GM15510 (cell line): ENCODE data around the gene C10orf90.

Experiments
- POLR2A ChIP-seq: IDR thresholded peaks from 3 replicates; pipeline ENCODE4 v1.6.1; 2011; ENCODE audit warnings: borderline replicate concordance; ENCODE audit not compliant: insufficient read length; ENCODE audit errors: extremely low read depth

C10orf90 gene

DNA sequence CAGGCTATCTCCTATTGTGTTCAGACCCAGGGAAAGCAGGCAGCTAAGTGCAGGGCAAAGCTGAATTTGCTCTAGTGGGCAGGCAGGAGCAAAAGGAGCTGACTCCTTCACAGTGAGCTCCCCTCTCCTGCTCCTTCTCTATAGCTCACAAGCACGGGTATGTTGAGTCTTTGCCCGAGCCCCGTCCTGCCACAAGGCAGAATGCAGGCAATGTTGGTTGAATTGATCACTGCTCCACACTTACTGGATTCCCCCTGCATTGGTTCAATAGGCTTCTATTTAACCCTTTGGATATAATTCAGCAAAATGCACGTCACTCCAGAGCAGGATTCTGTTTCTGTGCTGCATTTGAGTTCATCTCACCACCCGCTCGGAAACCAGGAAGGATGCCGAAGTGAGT is 16.2 kb upstream of the C10orf90 start:
- TF ChIP-seq POLR2A: no peak

DNA sequence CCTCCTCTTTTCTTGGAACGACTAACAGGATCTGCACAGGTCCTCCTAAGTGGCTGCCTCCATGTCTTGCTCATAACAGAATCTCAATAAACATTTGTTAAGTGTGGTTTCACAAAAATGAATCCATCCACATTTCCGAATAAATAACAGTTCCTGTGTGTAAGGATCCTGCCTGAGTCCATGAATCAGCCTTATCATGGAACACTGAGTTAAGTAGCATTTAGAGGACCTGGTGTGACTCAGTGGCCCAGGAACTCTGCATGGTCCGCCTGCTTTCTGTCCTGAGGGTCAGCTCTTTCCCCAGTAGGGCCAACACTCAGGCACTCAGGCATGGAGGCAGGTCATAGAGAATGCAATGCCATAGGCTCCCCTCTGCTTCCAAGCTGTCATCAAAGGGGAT is 15.8 kb upstream of the C10orf90 start:
- TF ChIP-seq POLR2A: no peak

DNA sequence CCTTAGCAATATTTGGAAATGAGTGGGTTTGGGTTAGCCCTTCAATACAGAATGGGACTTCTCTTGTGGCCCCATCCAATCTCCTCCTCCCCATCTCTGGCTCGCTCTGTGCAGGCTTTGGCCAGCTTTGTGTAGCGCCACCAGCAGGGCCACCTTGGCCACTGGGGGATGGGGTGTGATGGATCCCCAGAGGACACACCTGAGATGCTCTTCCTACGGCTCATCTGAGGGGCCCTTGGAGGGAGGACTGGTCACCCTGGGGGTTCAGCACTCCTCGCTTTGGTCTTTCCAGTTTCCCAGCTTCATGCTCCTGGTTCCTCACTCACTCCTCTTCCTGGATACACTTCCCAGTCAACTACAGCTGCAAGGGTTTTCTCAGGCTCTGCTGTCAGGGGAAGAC is 15.3 kb upstream of the C10orf90 start:
- no peak for TF ChIP-seq POLR2A

DNA sequence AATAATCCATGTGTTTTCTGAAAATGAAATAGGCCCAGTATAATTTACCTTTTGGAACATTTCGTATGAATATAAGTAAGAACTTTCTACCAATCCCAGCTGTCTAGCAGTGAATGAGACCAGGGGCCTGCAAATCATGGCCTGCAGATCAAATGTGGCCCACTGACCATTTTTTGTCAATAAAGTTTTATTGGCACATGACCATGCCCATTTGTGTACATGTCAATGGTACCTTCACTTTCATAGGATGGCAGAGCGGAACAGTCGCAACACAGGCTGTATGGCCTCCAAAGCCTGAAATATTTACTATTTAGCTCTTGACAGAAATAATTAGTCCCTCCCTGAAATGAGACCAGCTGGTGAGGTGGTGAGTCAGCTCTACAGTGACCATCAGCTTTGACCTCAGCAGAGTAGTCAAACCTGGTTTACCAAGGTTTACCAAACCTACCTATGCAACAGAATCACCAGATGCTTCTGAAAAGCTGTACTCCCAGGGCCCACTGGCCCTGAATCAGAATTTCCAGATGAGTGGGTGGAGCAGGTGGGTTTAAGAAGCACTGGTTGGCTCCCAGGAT is 13.8 kb upstream of the C10orf90 start:
- no peak for TF ChIP-seq POLR2A

DNA sequence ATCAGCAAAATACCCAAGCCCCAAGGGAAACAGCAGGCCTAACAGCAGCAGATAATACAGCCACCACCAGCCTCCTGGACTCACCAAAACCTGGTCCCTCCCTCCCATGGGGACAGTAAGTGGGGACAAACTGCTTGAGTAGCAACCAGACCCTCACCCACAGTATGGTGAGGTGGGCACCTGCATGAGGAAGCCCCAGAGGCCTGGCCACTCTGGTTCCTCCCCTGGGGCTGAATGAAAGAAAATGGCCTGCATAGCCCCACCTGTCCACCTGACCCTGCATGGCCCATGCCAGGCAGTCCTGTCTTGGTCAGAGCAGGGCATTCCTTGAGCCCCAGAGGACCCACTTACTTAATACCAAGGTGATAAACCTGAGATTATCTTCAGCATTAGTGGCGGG is 13.0 kb upstream of the C10orf90 start:
- TF ChIP-seq POLR2A: no peak

DNA sequence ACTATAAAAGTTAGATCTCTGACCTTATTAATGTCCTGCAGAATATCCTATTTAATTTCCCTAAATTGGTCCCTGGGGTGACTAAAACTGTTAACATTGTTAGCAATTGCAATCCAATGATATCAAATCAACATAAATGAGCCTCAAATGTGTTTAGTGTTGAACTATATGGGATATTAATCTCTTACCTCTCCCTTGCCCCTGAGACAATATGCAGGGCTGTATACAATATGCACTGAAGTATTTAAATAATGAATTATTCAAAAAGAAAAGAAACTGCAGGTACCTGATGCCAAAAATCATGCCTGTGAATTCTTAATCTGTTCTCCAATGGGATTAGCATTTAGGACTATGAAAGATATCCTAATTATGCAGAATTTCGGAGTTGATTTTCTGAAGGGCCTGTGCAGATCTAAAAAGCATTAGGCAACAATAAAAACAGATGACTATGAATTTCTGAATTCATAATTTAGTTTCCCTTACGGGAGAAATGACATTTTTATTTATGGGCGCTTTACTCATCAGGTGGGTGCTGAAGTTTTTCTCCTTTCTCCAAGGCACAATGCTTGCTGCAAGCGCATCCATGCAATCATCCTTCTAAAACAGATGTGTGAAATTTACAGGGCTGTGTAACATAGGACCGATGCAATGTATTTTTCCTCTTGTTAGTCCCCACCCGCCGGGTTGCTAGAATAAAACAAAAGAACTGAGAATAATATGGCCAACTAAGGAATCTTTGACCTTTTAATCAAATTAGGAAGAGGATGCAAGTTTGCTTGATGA is 5.4 kb upstream of the C10orf90 start:
- no peak for TF ChIP-seq POLR2A

DNA sequence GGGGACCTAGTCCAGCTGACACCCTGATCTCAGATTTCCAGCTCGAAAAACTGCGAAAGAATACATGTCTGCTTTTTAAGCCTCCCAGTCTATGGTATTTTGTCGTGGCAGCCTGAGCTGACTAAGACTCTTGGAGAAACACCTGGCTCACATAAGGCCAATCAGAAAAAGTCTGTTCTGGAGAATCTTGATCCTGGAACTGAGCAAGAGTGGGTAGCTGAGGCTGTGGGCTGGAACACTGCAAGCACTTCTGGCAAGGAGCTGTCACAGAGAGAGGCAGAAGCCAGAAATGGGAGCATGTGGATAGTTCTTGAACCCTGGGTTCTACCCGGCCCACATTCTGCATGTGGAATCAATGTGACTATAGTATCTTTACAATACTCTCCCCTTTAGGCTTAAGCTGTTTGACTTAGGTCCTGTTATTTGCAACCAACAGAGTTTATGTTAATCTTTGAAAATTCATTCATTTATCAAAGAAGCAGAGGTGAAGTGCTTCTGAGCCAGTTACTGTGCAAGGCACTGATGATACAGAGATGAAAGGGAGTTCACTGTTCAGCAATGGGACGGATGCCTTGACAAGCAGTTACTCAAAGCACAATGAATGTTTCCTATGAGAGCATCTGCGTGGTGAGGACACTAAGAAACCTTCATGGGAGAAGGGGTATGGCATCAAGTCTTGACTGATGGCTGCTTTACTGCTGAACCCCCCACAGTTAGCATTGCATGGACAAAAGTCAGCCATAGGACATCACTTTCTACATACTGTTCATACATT is 4.4 kb upstream of the C10orf90 start:
- no peak for TF ChIP-seq POLR2A

DNA sequence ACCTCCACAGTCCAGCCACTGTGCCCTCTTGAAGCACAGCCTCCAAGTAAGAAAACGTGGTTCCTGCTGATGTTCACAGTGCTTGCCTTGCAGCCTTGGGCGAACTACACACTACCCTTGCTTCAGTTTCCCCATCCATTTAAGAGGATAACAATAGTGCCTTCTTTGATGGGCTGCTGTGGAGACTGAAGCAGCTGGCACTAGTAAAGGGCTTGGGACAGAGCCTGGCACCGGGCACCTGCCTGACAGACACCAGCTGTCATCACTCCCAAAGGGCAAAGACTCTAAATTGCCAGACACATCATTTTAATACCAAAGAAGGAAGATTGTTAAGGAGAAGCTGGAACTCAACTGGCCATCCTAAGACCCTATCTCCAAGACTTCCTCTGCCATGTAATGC is 3.1 kb upstream of the C10orf90 start:
- no peak for TF ChIP-seq POLR2A

DNA sequence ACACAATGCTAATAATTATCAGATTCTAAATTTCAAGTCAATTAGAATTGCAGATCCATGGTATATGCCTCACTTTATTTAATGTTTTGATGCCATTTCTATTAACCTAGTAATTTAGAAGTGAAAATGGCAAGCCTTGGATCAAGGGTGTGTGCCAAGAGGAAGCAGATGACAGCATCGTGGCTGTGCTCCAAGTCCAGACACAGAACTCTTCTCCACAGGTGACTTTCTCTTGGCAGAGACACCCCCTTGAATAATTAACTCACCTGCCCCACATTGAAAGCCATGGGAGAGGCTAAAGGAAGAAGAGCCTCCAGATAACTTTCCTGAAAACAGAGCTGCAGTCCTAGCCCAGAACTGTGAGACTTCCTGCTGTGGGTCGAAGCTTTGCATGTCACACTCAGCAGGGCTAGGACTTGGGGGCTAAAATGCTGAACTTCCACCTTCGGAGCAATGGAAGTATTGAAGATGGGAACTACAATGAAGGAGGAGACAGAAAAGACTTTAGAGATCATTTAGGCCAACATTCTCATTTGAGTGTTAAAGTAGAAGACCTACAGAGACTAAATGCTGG is 996 bp upstream of the C10orf90 start:
- no peak for TF ChIP-seq POLR2A

DNA sequence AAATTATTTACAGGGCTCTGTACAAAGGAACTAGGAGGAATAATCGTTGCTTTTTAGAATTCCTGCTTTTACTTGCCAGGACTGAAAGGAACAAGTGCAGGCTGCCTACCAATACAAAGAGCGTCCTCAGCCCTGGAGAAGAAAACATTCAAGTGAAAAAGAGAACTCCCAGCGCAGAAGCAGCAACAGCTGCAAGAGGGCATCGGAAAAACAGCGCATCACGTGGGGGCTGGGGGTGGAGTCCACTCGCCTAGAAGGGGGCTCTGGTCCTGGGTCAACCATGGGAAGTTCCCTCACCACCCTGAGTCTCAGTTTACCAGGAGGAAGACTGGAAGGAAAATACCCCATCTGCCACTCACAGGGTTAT is 385 bp upstream of the C10orf90 start:
- TF ChIP-seq POLR2A: no peak

DNA sequence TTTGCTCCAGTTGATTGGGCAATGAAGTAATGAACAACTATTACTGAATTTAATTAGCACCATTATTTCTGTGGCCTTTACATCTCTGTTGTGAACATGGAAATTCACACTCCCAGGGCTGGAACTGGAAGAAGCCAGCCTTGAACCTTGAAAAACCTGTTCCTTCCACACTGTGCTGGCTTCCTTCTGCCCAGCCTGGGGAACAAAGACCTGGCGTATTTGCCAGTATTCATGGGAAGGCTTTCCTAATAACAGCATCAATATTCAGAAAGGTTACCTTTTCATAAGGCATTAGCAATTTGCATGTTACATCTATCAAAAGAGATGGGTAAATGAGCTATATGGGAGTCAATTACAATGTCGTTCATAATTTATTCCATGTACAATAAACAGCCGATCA is 1.3 kb downstream of the C10orf90 start:
- no peak for TF ChIP-seq POLR2A

DNA sequence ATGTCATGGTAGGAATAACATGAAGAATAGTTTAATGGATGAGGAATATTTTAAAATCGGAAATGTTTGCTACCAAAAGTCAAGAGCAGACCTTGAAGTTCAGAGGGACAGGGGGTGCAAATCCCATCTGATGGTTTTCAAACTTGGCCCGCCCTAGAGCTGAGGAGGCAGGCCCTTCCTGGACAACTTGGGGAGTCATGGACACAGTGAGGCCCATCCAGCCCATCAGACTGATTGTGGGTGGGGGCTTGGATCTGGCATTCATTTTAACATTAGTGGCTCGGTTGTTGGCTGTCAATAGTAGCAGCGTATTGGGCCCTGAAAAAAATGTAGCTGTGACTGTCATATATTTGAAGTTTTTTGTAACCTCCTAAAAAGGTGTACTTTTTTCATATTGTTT is 2.0 kb downstream of the C10orf90 start:
- TF ChIP-seq POLR2A: no peak

DNA sequence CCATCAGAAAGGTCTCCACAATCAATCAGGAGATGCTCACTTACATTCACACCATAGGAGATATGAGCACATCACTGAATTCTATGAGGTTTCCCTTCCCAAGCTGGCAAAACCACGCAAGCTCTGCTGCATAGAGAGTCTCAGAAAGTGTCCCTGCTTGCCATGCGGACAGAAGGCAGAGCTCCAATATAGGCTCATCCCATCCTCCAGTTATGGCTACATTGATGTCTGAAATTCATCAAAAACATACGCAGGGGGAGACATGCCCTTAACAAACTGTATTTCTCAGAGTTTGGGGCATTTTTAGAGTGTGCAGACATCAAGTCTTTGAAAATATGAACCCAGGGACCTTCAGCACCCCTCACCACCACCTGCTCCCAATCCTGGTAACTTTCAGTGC is 2.9 kb downstream of the C10orf90 start:
- no peak for TF ChIP-seq POLR2A

DNA sequence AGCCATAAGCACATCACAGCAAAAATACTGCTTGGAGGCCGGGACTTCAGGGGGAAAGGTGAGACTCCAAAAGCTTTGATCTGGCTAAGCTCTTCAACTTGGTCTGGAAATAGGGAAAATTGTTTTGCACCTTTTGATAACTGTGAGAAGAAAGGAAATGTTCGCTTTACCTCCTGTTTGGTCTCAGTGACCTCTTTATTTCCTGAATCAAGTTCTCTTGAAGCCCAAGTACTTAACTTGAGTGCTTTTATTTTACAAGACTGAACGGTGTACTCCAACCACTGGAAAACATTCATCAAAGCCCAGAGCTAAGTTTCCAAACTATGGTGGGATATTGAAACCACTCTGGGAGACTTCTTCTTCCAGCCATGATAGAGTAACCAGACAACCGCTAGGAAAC is 5.3 kb downstream of the C10orf90 start:
- no peak for TF ChIP-seq POLR2A

DNA sequence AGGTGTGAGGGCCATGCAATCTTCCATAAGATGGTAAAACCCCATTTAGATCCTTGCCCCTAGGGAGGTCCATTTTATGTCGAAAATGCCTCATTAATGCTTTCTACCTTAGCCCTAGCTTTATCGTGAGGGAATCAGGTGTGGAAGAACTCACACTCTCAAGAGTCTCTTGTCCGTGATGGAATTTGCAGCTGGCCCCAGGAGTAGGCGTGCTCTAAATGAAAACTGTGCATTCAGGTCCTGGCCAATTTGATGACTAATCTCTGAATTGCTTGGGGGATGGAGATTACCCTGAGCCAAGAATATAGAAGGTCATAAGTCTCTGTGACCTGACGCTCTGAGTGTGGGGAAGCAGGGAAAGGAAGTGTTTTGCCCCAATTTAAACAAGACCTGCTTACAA is 6.6 kb downstream of the C10orf90 start:
- TF ChIP-seq POLR2A: no peak
